ENCODE measurements around the gene NET1.

The NET1 gene

DNA sequence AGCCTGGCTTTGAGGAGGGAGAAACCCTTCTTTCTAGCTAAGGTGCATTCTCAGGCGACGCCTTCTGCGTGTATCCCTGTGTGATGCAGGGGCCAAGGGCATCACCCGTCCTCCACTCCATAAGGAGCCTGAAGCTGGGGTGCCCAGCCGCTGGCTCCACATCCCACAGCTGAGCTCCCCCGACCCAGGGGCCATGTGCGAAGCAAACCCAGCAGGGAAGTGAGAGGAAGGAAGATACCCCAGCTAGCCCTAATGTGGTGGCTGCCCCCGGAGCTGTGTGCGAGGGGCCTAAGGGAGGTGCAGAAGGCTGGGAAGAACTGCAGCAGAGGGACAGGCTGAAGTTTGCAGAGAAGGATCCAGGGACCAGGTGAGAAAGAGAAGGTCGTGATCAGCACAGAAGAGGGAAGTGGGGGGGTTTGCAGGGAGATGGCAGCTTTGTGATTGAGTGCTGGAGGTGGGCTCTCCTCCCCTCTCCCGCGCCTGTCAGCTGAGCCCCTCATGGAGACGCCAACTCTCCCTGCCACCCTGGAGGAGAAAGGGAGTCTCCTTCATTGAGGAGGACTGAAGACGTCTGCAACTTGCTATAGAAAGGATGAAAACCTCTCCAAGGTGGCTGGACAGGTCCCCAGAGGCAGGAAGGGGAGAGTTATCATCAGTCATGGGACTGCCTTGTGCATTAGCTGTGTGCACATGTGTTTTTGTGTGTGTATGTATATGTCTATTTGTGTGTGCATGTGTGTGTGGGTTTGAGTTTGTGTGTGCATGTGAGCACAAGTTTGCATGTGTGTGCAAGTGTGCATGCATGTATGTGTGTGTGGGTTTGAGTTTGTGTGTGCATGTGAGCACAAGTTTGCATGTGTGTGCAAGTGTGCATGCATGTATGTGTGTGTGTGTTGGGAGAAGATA is 90.5 kb downstream of the NET1 start:
- no peak for DNase-seq

DNA sequence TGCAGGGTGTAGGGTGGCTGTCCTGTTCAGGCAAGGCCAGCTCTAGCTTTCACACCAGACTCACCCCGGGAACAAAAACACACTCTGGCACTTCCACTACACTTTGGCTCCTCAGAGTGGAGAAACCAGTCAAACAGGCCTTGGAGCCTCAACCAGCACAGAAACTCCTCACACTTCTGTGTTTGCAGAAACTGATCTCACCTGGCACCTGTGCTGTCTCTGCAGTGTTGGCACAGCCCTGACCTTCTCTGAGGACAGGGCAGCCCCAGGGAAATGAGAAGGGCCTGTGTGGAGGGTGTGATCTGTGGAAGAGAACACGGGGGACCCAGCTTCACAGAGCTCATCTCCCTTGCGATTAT is 91.1 kb downstream of the NET1 start:
- DNase-seq: no peak

DNA sequence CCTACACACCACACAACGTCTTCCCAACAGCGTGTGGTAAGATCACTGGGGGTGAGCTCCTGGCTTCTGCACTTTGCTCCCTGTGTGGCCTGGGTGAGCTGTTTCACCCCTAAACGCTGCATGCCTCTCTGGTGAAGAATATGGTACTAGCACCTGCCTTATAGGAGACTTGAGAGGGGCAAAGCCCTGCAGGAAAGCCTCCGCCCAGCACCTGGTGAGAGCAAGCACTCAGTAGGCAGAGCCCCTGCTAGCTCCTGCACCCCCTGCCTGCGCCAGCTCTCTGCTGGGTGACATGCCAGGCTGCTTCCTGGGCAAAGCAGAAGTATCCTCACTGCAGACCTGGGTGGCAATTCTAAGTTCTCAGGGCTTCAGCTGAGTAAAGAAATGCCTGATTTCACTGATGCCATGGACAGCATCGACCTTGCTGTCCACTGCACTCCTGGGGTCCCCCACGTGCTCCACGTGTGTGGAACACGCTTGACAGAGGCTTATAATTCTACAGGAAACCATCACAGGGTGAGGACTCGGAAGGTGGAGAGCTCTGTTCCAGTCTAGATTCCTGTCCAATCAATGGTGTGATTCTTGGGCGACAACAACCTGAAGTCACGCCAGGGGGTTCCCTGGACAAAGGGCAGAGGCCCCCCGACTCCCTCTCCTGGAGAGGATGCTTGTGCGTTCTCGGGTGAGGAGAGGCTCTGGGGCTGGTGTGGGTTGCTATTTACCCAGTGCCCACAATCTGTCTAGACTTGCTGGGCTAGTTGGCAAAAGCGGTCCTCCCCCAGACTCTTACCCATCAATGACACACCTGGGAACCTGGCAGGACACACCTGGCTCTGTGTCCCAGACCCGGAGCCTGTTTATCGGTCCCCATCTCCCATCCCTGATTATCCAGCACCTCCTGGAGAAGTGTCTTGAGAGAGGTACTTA is 92.1 kb downstream of the NET1 start:
- no peak for DNase-seq

DNA sequence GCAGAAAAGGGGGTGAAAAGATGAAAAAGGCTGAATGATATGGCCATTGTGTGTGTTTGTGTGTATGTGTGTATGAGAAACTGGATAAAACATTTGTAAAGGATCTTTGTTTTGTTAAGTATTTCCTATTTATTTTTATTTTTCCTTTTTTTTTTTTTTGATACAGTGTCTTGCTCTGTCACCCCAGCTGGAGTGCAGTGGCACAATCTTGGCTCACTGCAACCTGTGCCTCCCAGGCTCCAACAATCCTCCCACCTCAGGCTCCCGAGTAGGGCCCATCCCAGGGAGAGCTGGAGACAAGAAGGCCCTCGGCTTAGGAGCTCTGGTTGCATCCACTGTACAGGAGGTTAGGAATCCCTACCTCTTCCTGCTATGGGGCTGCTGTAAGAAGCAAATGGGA is 93.9 kb downstream of the NET1 start:
- DNase-seq: no peak

DNA sequence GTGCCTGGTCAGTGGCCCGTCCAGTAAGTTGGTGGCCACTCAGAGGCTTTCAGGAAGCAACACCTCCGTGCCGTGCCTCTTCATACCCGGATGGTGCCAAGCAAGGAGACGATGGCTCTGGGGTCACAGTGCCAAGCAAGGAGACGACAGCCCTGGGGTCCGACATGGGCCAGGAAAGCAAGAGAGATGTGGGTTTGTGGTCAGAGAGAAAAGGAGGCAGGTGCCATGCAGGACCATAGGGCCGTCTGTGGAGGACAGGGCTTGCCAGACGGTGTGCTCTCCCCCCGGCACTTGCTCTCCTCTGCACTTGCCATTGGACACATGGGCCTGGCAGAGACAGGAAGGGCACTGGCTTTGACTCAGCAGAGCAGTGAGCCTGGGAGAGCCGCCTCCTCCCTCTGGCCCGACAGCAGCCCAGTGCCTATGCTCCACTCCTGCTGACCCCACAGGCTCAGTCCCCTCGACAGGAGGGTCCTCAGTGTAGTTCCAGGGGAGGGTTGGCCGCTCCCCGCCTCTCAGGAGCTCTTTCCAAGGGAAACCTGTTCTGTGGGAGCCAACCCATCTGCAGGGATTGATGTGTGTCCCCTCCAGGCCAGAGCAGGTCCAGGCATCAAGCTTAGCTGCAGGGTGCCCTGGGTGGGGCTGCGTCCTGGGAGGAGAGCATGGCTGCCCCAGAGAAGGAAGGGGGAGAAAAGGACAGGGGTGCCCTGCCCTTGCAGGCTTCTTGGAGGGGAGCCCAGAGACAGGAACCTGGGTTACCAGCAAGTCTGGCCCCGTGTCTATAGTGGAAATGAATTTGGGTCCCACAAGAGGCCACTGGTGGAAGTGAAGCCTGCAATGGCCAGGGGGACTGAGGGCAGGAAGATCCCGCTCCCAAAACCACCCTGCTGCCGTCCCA is 94.6 kb downstream of the NET1 start:
- no peak for DNase-seq

DNA sequence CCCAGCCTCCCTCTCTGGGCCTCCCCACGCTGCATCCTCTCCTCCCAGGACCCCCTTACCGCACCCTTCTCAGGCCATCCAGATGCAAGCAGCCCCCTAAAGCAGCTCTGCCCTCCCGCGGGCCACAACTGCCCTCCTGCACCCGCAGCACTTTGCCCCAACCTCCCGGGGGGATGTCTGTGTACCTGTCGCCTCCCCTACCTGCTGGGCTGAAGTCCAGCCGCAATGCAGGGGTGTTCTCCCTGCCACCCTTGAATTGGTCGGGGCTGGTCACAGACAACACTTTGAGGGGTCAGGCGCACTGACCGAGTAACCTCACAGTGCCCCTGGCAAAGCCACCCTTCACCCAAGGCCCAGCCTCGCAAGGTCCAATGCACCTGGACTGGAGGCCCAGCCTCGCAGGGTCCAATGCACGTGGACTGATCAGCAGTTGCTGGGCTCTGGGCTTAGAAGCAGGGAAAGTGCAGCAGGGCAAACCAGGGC is 95.3 kb downstream of the NET1 start:
- DNase-seq: no peak

DNA sequence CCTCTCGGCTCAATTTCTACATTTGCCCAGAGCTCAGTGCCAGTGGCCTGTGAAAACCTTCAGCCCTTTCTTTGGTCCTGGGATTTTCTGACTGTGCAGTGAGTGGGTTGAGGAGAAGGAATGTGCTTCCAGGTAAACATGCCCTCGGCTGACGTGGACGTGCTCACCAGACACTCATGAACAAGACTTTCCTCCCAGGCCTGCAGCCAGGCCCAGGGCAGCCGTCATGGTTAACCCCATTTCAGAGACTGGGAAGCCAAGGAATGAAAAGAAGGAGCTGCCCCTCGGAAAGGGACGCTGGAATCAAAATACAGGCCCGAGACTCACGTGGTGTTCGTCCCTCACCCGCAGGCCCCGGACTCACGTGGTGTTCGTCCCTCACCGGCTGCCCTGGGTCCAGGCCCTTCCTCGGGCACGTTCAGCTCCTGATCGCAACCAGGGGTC is 95.8 kb downstream of the NET1 start:
- no peak for DNase-seq
